OCI-LY7 (cell line): Measurements from ENCODE around the gene LRP1B. TPM values are rescaled to one million over a fixed set of nuclear protein-coding genes. Genes with fewer than 3 reads are reported as not detected.
A peak's percentile ranks its signal among the peaks of the same experiment; 100 is the strongest.

Experiments
- BruUV-seq: library from RNA; stranded (reverse); fragments of 400-500 nt; replicated peaks from 2 replicates; lab custom pipeline; 2021; lab: Mats Ljungman, UMichigan
- CTCF ChIA-PET: fragments of 300-600 bp; sonication (Branson Sonifier 250); formaldehyde crosslinking; loops from one replicate; lab custom pipeline; 2022; ENCODE audit warnings: antibody characterized with exemption; ENCODE audit not compliant: unreplicated experiment; lab: Charles Lee
- POLR2A ChIA-PET: fragments of 300-600 bp; sonication (Branson Sonifier 250); formaldehyde crosslinking; loops from one replicate; lab custom pipeline; 2022; ENCODE audit warnings: antibody characterized with exemption; lab: Charles Lee
- DNase-seq: peaks from one replicate; pipeline ENCODE4 v3.0.0-alpha.2; 2015; ENCODE audit warnings: low spot score
- H2AFZ ChIP-seq: fragments of 200-600 bp; sonication (generic), shearing (Covaris generic); 2 replicates; pipeline ENCODE4 v1.6.1; 2014; ENCODE audit warnings: mild to moderate bottlenecking, antibody characterized with exemption, low read length, moderate library complexity
- H3K27ac ChIP-seq: fragments of 200-600 bp; sonication (generic); 2 replicates; pipeline ENCODE4 v1.5.1; 2014; ENCODE audit warnings: mixed run types, low read depth, mild to moderate bottlenecking, moderate library complexity, low read length, inconsistent platforms; ENCODE audit not compliant: poor library complexity, severe bottlenecking
- H3K36me3 ChIP-seq: fragments of 200-600 bp; sonication (generic); 2 replicates; pipeline ENCODE4 v1.6.1; 2014; ENCODE audit warnings: mild to moderate bottlenecking, antibody characterized with exemption, low read length, moderate library complexity, mixed read lengths; ENCODE audit not compliant: insufficient read depth
- H3K4me1 ChIP-seq: fragments of 200-600 bp; sonication (generic); 2 replicates; pipeline ENCODE4 v1.5.1; 2014; ENCODE audit warnings: mild to moderate bottlenecking, low read length; ENCODE audit not compliant: insufficient read depth, poor library complexity, severe bottlenecking
- H3K4me2 ChIP-seq: fragments of 200-600 bp; sonication (generic); 2 replicates; pipeline ENCODE4 v1.6.1; 2014; ENCODE audit warnings: mild to moderate bottlenecking, low read length
- H3K4me3 ChIP-seq: fragments of 200-600 bp; sonication (generic); 2 replicates; pipeline ENCODE4 v1.5.1; 2014; ENCODE audit warnings: mild to moderate bottlenecking, low read depth, low read length; ENCODE audit not compliant: poor library complexity, severe bottlenecking
- H3K79me2 ChIP-seq: fragments of 200-600 bp; sonication (generic); 2 replicates; pipeline ENCODE4 v1.6.1; 2016; ENCODE audit warnings: low read depth, mild to moderate bottlenecking, low read length, moderate library complexity, mixed read lengths; ENCODE audit not compliant: insufficient read depth
- H3K9me2 ChIP-seq: fragments of 200-600 bp; sonication (generic); 2 replicates; pipeline ENCODE4 v1.6.1; 2016; ENCODE audit warnings: mild to moderate bottlenecking, low read length, mixed read lengths; ENCODE audit not compliant: insufficient read depth
- H3K9me3 ChIP-seq: fragments of 200-600 bp; sonication (generic); 2 replicates; pipeline ENCODE4 v1.6.1; 2014; ENCODE audit warnings: mild to moderate bottlenecking, mixed run types, low read length, mixed read lengths
- H4K20me1 ChIP-seq: fragments of 200-600 bp; sonication (generic); 2 replicates; pipeline ENCODE4 v1.6.1; 2014; ENCODE audit warnings: mild to moderate bottlenecking, antibody characterized with exemption, low read length, moderate library complexity, mixed read lengths; ENCODE audit not compliant: insufficient read depth
- CTCF ChIP-seq: fragments of 200-600 bp; sonication (generic); conservative IDR thresholded peaks from 2 replicates; pipeline ENCODE4 v1.5.1; 2014; ENCODE audit warnings: mild to moderate bottlenecking, antibody characterized with exemption, low read length, moderate library complexity, mixed read lengths
- EZH2phosphoT487 ChIP-seq: fragments of 200-600 bp; sonication (generic); IDR thresholded peaks from 2 replicates; pipeline ENCODE4 v1.6.1; 2018; ENCODE audit warnings: low read depth, borderline replicate concordance, mild to moderate bottlenecking, mixed run types, antibody characterized with exemption, low read length, moderate library complexity, mixed read lengths
- intact Hi-C: fragments of 100-400 bp; cut with micrococcal nuclease; formaldehyde crosslinking; loops from one replicate; pipeline ENCODE4 v1.10.0; 2022; ENCODE audit not compliant: unreplicated experiment
- total RNA-seq, 2 experiments: library from RNA; depleted of rRNA in 1 of 2; stranded (reverse); fragments of >200 nt in 1 of 2; shearing (Covaris generic) in 1 of 2; gene quantifications; 2 replicates each; pipeline ENCODE4 v1.2.3, GENCODE V29; 2014 to 2022

Gene LRP1B
- total RNA-seq, 2 experiments from 2014 or later, result not detected

DNA sequence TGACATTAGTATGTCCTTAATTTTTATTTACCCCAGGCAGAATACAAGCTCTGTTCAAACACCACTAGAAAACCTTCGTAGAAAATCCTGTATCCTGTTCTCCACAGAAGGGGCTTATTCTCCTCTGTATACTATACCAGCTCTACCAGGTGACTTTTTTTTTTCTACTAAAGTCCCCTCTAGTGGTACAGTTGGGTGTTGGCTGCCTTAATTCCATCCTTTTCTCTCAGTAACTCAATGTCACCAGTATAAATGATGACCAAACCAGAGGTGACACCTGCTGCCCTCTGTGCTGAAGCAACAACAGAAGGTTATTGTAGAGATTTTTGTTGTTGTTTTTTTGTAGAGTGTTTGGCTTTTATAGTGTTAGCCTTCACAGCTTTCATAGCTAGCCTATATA is 1322.0 kb downstream of the LRP1B start:
- H2AFZ ChIP-seq, result no peak overlapping the region
- no peak for DNase-seq
- no peaks in the 10 kb centered on the region for H3K4me1 ChIP-seq
- no TSS peak for BruUV-seq
- no peak overlapping the region for H3K4me2 ChIP-seq
- CTCF ChIA-PET, result no interaction called here
- H3K36me3 ChIP-seq, result no peaks in the 10 kb centered on the region
- H4K20me1 ChIP-seq, result no peaks in the 10 kb centered on the region
- POLR2A ChIA-PET, result interaction anchor here (0.6 to 0.9 kb wide), 2 partner anchors 98 to 100 kb away, joined by 3 read pairs; no protein-coding TSS in a partner anchor
- peak; percentile 31; the same call in 1 of the 2 replicates for TF ChIP-seq CTCF
- no peak for TF ChIP-seq EZH2phosphoT487
- H3K79me2 ChIP-seq, result no peaks in the 10 kb centered on the region
- H3K9me3 ChIP-seq, result no peaks in the 10 kb centered on the region
- no peak overlapping the region for H3K27ac ChIP-seq
- H3K9me2 ChIP-seq, result no peaks in the 10 kb centered on the region
- H3K4me3 ChIP-seq, result no peak overlapping the region
- intact Hi-C loops, result no loop called here

DNA sequence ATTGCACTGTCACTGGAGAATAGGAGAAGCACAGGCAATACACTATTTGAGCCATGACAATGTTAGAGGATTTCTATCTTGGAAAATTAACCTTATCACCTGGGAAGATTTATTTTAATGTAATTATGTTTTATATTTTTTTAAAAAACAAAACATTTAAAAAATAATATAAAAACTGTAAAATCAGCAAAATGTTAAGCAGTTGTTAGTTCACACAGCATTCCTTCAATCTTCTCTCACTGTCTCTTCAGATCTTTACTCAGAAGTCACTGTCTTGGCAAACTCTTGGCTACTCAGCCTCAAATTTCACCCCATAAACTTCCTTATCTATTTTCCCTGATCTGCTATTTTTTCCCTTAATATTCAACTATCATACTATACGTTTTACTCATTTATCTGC is 1322.6 kb downstream of the LRP1B start:
- H2AFZ ChIP-seq, result no peak overlapping the region
- H3K4me1 ChIP-seq, result no peaks in the 10 kb centered on the region
- H3K4me3 ChIP-seq, result no peak overlapping the region
- H3K79me2 ChIP-seq, result no peaks in the 10 kb centered on the region
- H3K4me2 ChIP-seq, result no peak overlapping the region
- no peak overlapping the region for H3K27ac ChIP-seq
- no peaks in the 10 kb centered on the region for H3K9me3 ChIP-seq
- no peaks in the 10 kb centered on the region for H3K36me3 ChIP-seq
- H3K9me2 ChIP-seq, result no peaks in the 10 kb centered on the region
- TF ChIP-seq EZH2phosphoT487, result no peak
- TF ChIP-seq CTCF, result no peak
- no peak for DNase-seq
- intact Hi-C loops, result no loop called here
- POLR2A ChIA-PET, result interaction anchor here (0.6 kb wide), 1 partner anchor 98 kb away, joined by 3 read pairs; no protein-coding TSS in a partner anchor
- no TSS peak for BruUV-seq
- H4K20me1 ChIP-seq, result no peaks in the 10 kb centered on the region
- CTCF ChIA-PET, result no interaction called here

- no peaks in the 10 kb centered on the region for H3K9me2 ChIP-seq
- no peaks in the 10 kb centered on the region for H3K36me3 ChIP-seq
- H3K79me2 ChIP-seq, result no peaks in the 10 kb centered on the region
- no peak for DNase-seq
- intact Hi-C loops, result no loop called here
- no TSS peak for BruUV-seq
- H3K4me2 ChIP-seq, result no peak overlapping the region
- no peaks in the 10 kb centered on the region for H3K9me3 ChIP-seq
- H2AFZ ChIP-seq, result no peak overlapping the region
- no peaks in the 10 kb centered on the region for H4K20me1 ChIP-seq
- no peak overlapping the region for H3K4me3 ChIP-seq
- ChIA-PET POLR2A (interaction anchor here (0.6 to 1.0 kb wide), 3 partner anchors 42 to 1308 kb away, joined by 3 to 4 read pairs (median 4); no protein-coding TSS in a partner anchor), CTCF (no interaction called here)
- H3K4me1 ChIP-seq, result no peaks in the 10 kb centered on the region
- TF ChIP-seq EZH2phosphoT487 (no peak), CTCF (no peak)
- no peak overlapping the region for H3K27ac ChIP-seq
Observed at GRCh38 chr2:140804700-140805260, 1326.0 kb downstream of the LRP1B start.
